Cerebellar nuclear complex (tissue), 1 donor: ENCODE data around the gene SUGP1.

Experiments used
- DNase-seq, 2 experiments: peaks; one replicate each; lab custom pipeline; 2025; lab: John Stamatoyannopoulos, UW

Gene SUGP1

DNA sequence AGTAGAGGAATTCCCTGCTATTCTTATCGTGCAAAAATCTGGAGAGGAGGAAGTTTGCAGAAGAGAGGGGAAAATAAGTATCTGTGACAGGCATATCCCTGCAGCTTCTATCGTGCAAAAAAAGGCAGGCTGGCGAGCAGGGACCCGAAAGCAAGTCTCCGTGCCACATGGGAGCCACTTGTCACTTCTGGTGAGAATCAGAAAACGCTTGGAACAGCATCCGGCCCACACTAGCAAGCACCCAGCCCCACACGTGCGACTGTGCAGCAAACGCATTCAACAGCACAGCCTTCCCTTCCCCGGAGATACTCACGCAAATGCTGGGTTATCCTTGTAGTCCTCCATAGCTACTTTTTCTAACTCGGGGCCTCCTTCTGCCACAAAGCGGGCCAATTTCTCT, 16.9 kb downstream of the SUGP1 start:
- DNase-seq, result no peak

DNA sequence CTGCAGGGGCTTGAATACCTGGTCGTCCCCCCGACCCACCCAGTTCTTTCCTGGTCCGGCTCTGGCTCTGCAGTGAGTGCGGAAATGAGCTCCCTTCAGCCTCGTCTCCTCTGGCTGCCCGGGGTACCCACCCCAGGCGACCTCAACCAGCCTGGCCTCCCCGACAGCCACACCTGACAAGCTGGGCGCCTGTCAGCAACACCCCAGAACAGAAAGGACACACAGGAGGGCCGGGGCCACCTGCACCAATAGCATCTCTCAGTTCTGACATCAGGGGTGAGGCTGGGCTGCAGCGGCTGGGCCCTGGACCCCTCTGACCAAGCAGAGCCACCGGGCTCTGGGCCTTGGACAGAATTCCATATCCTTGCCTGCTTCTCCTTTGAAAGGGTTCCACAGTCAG, 19.7 kb downstream of the SUGP1 start:
- DNase-seq, result no peak

DNA sequence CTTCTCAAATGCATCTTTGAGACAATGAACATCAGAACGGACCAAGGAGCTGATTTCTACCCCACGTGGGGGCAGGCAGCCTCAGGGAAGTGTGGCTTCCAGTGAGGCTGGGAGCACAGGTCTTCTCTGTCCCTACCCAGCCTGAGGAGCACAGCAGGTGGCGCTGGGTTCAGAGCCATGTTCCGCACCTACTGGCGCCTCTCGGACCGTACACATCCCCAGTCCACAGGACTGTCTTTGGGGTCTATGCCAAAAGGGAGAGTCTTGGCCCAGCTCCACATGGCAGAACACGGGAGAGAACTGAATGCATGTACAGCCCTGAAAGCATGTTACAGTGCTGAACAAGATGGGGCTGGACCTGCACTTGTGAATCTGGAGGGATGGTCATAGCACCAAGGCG, 22.6 kb downstream of the SUGP1 start:
- DNase-seq, result no peak

DNA sequence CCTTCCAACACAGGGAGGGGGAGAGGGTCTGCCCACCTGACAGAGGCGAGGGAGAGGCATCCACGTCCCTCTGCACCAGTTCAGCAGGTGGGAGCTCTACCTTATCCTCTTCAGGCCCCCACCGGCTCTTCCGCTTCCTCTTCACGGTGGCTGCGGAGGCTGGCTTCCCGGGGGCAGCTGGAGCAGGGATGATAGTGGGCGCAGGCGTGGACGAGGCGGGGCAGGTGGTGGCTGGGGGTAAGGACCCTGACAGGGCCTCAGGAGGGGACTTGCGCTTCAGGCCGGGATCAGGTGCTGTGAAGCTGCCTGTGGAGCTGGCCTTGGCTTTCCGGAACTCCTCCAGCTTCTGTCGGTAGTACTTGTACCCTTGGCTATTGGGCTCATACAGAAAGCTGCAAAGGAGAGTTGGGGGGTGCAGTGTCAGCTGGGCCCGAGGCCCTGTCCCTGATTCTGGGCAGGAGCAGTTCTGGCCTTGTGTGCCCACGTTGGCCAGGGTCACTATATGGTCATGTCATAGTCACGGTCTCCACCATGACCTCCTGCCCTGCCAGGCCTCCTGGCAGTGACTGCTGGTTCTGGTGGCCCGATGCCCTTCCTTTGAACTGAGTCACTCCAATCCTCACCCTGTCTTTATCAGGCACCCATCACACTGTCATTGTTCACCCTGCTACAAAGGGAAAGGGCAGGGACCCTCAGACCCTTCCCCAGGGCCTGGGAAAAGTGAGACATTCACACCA, 23.2 kb downstream of the SUGP1 start:
- no peak for DNase-seq

DNA sequence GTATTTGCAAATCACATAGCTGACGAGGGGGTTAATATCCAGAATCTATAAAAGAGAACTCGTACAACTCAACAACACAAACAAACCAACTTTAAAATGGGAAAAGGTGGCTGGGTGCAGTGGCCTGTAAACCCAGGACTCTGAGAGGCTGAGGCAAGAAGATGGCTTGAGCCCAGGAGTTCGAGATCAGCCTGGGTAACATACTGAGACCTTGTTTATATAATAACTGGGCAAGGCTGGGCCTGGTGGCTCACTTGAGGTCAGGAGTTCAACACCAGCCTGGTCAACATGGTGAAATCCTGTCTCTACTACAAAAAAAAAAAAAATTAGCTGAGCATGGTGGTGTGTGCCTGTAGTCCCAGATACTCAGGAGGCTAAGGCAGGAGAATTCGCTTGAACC, 25.4 kb downstream of the SUGP1 start:
- DNase-seq, result no peak

DNA sequence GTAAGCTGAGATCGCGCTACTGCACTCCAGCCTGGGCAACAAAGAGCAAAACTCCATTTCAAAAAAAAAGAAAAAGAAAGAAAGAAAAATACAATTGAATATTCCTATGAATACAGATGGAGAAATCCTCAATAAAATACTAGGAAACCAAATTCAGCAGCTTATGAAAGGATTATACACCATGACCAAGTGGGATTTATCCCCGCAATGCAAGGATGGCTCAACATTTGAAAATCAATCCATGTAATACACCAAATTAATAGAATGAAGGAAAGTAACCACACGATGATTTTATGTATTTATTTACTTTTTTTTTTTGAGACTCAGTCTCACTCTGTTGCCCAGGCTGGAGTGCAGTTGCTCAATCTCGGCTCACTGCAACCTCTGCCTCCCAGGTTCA, 27.7 kb downstream of the SUGP1 start:
- no peak for DNase-seq

DNA sequence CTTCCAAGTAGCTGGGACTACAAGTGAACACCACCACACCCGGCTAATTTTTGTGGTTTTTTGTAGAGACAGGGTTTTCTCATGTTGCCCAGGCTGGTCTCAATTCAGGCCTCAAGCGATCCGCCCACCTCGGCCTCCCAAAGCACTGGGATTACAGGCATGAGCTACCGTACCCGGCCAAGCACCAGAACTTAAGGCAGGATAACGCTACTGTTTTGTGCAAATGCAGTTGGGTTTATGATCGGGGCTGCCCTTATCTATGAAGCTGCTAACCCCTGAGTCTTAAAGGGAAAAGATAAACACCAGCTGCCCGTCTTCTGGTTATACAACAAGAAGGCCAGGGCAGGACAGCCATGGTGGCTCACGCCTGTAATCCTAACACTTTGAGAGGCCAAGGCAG, 34.6 kb downstream of the SUGP1 start:
- no peak for DNase-seq

DNA sequence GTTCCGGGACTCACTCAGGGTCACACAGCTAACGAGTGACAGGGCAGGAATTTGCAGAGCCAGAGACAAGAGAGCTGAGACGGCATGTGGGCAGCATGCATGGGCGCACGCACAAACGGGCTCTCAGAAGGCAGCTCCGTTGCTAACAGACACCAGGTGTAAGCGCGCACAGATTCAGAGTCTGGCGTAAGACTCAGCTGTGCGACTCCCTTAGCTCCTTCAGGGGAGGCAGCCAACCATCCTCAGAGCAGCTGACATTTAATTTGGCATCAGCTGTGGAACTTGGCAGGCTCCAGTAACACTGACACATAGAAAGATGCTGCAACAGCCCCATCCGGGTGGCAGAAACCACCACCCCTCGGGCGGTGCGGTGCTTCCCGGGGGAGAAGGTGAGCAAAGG, 39.7 kb downstream of the SUGP1 start:
- no peak for DNase-seq

DNA sequence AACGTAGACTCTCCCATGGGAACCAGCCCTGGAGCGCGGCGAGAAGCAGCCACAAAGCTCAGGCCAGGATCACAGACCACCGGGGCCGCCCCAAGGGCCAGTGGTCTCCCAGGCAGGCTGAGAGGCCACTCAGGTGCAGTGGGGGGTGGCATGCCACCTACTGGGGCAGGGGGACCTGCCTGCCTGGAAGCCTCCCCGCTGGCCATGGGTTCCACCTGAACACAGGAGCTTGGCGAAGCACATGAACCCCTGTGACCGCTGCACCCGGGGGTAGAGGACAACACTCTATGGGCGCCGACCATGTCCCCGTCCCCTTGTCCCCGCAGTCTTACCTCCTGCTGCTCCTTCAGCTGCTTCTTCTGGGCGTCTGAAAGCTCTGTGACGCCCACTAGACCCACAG, 40.5 kb downstream of the SUGP1 start:
- DNase-seq, result no peak

DNA sequence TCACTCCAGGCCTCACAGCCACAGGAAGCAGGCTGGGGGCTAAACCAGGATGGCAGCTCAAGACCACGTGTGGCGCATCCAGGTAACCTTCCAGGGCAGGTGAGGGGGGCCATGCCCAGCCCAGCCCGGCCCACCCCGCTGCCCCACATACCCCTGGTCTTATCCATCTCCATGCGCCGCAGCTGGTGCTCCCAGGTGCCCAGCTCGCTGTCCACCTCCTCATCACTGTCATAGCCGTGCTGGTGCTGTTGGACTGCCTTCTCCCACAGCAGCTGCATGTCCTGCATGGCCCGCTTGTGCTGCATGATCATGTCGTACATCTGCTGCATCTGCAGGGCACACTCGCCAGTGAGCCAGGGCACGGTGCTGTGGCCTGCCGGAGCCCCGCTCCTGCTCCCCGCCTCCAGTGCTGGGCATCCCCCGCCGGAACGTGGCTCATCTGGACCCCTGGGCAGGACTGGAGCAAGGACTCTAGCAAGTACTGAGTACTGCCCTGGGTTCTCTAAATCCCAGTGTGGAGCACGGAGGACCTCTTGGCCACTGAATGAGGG, 41.2 kb downstream of the SUGP1 start:
- no peak for DNase-seq

DNA sequence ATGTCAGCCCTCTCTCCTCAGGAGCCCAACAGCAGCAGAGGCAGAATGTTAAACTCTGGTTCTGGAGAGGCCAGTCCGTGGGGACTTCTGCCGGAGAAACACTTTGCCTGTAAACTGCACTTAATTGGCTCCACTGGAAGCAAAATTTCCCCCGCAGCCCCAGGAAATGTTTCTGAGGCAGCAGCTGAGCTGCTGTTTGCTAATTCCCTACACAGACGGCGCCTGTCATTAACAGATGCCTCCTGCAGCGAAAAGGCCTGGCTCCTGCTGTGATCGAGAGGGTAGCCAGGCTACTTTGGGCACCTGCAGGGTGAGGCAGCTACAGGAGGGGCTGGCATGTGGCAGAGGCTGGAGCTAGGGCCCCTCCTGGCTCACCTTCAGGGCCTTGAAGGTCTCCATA, 42.0 kb downstream of the SUGP1 start:
- DNase-seq, result no peak

DNA sequence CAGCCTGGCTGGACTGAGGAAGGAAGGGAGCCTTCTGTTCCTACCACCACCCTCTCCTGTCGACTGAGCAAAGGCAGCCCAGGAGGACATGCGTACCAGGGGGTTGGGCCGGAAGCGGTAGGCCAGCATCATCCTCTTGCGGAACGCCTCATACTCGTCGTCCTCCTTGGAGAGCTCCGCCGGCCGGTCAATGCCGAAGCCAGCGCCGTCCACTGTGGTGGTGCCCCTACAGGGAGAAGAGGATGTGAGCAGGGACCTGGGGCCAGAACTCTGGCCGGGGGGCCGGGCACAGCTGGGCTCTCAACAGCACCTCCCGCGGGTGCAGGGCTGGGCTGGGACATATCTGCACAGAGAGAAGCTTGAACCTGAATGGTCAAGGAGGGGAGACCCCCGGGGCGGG, 43.5 kb downstream of the SUGP1 start:
- DNase-seq, result no peak

DNA sequence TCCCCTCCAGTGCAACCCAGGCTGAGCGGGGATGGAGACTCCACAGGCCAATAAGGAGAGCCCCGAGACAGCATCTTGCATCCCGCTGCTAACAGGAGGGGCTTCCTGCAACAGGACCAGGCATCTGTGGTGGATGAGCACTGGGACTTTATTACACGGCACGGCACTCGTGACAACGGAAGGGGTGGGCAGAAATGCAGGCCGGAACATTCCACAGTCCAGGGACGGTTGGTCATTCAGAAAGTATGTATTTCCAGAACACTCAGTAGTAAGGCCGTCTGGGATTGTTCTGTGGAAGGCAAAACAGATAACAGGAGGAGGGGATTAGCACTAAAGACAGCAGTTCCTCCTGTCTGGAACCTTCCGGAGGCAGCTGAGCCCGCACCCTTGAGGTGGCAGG, 43.9 kb downstream of the SUGP1 start:
- no peak for DNase-seq

DNA sequence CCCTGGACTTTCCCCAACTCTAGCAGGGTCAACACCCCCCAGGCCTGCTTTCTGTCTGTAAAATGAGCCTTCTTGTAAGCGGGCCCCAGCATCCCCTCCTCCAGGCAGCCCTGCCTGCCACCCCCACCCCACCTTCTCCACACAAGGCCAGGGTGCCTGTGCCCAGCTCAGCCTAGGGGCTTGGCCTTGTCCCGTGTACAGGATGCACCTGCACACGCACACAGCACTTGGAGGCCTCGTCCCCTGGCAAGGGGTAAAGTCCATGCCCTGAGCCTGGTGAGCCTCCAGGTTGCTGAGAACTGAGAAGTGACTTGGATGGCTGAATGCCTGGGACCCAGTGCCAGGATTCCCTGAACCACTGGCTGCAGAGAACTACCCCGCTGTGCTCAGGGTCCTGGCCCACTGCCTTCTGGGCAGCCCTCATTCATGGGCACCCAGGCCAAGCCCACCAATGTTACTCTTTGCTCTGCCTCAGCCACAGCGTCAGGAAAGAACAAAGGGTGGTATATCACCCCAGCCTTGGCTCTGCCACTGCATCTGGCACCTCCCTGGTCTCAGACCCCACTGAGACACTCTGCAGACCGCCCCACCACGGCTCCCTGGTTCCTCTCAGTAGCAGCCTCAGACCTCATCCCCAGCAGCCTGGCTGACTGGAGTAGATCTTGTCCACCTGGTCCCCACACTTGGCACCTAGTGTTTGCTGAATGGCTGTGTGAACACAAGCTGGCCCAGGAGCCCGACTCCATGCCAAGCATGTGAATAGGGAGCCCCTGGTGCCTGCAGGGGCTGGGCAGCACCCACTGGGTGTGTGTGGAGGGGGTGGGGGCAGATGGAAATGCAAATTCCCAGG, 45.4 kb downstream of the SUGP1 start:
- DNase-seq, result no peak

DNA sequence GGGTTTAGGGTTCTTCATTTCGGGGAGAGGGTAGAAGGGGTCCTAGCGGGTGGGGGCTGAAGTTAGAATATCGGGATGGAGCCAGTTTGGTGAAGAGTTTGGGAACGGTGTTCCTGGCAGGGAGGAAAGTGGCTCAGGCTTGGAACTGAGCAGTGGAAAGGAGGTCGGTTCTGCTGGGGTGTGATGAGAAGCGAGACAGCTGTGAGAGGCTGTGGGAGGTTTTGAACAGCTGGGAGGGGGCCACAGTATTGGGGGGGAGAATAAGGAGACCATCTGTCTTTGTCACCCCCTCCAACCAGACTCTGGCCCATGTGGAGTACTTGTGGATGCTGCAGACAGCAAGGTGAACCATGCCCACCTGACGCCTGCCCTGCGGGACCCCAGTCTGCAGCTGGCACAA, 46.2 kb downstream of the SUGP1 start:
- DNase-seq, result no peak

DNA sequence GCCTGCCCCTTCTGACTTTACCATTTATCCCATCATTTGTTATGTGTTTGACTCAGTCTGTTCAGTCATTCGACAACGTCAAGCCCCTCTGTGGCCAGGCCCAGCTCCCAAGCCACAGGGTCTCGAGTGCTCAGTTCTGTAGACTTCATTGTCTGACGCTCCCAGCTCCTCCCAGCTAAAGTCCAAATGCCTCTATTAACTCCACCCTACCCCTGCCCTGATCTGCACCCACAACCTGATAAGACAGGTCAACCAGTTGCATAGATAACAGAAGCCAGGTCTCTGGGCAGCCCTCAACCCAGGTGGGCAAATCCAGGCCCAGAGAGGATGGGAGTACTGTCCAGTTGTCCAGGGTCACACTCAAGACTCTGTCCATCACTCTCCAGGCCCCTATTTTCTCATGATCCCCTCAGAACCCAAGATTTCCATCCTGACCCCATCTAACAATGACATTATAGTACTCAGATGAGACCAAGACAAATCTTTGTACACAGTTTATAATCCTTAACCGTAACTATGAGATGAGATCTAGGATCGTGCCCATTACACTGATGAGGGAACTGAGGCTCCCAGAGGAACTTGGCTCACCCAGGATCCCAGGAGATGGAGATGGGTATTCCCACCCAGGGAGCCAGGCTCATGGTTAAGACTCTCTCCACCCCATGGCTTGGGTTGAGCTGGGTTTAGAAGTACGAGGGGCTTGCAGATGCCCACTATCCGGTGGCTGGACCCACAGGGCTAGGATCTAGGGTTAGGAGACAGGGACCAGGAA, 48.3 kb downstream of the SUGP1 start:
- no peak for DNase-seq

DNA sequence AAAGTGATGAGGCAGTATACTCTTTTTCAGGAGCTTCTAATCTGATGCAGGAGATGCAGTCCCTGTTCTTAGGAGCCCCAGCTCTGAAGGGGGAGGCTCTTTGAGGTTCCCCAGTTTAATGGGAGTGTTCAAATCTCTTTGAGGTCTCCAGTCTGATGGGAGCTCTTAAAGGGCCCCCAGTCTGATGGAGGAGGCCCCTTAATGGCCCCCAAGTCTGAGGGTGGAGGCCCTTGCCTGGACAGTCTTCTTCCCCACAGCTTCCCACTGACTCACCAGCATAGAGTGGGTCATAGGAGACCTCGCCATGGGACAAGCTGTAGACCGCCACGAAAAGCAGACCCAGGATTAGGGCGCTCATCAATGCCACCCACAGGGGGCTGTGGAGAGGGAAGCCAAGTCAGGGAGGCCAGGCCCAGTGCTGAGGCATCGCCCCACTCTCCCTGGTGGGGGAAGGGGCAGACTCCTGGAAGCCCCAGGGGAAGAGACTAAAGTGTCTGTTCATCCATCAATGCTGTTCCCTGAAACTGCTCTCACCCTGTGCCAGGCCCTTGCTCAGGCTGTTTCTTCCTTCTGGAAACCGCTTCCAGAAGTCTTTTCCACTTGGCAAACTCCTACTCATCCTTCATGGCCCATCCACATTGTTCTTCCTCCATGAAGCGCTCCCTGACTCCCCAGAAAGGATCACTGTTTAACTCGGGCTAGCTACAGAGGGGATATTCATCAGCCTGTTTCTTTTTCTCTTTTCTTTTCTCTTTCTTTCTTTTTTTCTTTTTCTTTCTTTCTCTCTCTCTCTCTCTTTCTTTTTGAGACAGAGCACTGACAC, 49.3 kb downstream of the SUGP1 start:
- DNase-seq, result no peak

DNA sequence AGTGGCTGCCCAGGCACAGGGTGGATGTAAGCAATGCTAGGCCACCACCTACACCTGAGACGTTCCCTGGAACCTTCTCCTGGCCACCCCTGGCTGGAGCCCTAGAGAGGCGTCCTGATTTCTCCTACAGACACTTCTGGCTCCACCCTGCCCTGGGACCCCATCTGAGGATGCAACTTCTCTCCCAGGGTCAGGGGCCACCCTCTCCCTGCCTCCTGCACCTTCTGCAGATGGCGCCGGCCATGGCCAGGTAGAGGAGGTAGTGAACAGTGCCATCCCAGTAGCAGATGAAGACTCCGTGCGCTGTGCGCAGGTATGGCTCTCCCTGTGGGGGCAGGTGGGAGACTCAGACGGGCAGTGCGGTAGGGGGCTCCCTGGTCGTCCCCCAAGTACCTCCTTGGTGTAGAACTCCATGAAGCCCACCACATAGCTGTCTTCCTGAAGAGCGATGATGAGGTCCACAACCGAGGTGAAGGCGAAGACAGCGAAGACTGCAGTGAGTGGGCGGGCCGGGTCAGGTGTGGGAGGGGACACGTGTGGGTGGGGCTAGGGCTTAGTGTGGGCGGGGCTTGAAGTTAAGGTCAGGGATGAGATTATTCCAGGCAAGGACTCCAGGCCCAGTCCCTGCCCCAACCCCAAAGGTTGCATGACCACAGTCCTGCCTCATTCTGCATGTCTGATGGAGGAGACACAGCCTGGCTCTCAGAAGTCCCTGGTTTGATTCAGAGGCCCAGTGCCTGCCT, 50.2 kb downstream of the SUGP1 start:
- DNase-seq, result no peak

DNA sequence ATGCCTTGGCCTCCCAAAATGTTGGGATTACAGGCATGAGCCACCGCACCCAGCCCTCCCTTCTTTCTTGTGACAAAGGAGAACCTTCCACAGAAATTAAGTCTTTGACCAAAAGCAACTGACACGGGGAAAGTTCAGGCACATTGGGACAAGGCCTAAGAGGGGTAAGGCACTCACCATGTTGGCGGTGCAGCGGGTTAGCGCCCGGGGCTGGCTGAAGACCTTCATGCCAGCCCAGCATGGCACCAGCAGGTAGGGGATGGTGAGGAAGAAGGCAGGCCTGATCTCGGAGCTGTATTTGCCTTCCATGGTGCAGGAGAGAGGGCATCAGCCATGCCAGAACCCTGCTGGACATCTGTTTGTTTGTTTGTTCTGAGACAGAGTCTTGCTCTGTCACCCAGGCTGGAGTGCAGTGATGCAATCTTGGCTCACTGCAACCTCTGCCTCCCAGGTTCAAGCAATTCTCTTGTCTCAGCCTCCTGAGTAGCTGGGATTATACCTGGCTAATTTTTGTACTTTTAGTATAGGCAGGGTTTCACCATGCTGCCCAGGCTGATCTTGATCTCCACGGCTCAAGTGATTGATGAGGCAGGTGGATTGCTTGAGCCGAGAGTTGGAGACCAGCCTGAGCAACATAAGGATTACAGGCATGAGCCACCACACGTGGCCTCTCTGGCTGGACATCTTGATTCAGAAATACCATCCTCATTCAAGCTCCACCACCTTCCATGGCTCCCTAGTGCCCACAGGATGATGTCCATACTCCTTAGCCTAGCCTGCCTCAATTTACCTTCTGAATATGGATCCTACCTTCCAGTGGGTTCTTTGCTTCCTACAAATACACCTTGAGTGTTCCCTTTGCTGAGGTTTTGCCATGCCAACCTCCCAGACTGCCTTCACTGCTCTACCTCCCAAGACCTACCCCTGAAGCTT, 51.6 kb downstream of the SUGP1 start:
- no peak for DNase-seq

DNA sequence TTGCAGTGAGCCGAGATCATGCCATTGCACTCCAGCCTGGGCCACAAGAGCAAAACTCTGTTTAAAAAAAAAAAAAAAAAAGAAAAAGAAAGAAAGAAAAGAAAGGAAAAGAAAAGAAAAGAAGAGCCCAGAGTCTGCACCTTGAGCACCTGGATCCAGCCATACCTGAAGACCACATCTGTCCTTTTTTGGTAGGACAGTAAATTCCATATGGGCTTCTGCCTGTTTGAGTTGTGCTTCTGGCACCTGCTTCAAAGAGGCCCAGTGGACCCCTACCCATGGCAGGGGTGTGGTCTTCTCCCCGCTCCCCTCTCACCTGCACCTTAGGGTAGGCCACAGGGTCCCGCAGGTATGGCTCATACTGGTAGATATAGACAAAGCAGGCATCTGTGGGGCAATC, 53.0 kb downstream of the SUGP1 start:
- DNase-seq, result no peak
